22Rv1 (cell line): ENCODE measurements around the gene PSMG4.

ENCODE experiments used
- H3K27ac ChIP-seq: fragments of 450-650 bp; 2 replicates; pipeline ENCODE4 v1.5.1; 2017
- ZFX ChIP-seq: fragments of 450-650 bp; IDR thresholded peaks from 2 replicates; pipeline ENCODE4 v1.6.1; 2017; ENCODE audit warnings: antibody characterized with exemption, borderline replicate concordance
- TF ChIP-seq, protein P1 (sequence below): fragments of 450-650 bp; IDR thresholded peaks from 2 replicates; pipeline ENCODE4 v1.5.1; 2017; ENCODE audit warnings: mild to moderate bottlenecking

PSMG4 gene

DNA sequence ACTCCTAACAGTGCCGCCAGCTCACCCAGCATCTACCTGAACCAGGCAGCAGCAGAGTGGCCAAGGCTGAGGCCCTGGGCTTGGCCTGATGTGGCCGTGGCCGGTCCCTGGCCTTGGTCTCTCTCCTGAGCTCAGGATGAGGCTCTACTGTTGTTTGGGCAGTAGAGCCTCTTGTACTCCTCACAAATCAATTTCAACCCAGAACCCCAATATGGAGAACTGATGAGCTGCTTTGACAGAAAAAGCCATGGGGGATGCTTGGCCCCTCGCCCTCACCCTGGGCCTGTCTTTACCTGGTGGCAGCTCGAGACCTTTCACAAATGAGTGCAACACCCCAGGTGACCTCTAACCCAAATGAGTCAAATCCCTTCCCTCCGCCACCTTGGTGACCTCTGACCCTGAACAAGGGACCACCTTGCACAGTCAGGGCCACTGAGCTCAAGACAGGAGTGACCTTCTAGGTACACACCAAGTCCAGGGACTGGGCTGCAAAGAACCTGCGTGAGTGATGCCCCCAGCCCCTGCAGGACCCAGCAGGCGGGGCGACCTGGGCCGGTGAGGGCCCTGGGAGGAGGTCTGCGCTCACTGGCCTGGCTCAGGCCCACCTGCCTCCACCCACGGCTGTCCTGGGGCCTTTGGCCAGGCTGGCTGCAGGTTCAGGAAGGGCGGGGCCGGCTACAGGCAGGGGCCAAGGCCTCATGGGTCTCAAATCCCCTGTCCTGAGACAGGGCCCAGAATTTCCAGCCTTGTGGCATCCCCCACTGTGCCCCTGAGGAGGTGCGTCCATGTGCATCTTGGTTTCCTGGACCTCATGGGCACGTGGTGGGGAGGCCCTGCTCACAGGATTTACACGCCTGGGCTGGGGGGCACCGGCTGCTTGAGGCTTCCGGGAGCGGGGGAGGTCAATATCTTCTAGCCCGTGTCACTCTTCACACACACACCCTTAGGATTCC, 30.2 kb downstream of the PSMG4 start:
- H3K27ac ChIP-seq = no peak overlapping the region
- TF ChIP-seq, protein P1, sequence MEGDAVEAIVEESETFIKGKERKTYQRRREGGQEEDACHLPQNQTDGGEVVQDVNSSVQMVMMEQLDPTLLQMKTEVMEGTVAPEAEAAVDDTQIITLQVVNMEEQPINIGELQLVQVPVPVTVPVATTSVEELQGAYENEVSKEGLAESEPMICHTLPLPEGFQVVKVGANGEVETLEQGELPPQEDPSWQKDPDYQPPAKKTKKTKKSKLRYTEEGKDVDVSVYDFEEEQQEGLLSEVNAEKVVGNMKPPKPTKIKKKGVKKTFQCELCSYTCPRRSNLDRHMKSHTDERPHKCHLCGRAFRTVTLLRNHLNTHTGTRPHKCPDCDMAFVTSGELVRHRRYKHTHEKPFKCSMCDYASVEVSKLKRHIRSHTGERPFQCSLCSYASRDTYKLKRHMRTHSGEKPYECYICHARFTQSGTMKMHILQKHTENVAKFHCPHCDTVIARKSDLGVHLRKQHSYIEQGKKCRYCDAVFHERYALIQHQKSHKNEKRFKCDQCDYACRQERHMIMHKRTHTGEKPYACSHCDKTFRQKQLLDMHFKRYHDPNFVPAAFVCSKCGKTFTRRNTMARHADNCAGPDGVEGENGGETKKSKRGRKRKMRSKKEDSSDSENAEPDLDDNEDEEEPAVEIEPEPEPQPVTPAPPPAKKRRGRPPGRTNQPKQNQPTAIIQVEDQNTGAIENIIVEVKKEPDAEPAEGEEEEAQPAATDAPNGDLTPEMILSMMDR = no peak
- TF ChIP-seq ZFX = no peak

DNA sequence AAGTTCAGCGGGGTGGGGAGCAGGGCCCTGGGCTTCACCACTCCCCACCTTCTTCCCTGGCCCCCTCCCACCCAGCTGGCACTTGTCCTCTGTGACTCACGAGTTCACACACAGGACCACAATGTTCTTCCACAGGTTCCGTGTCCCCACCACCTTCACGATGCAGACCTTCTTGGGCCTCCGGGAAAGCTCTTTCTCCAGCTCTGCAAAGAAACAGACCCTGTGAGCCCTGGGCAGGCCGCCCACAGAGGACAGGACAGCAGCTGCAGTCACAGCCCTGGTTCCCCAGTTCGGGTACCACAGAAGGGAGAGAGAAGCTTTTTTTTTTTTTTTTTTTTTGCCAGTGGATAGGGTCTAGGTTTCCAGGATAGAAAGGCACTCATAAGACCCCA, 30.9 kb downstream of the PSMG4 start:
- H3K27ac ChIP-seq = no peak overlapping the region
- TF ChIP-seq ZFX = no peak
- TF ChIP-seq, protein P1 = no peak

DNA sequence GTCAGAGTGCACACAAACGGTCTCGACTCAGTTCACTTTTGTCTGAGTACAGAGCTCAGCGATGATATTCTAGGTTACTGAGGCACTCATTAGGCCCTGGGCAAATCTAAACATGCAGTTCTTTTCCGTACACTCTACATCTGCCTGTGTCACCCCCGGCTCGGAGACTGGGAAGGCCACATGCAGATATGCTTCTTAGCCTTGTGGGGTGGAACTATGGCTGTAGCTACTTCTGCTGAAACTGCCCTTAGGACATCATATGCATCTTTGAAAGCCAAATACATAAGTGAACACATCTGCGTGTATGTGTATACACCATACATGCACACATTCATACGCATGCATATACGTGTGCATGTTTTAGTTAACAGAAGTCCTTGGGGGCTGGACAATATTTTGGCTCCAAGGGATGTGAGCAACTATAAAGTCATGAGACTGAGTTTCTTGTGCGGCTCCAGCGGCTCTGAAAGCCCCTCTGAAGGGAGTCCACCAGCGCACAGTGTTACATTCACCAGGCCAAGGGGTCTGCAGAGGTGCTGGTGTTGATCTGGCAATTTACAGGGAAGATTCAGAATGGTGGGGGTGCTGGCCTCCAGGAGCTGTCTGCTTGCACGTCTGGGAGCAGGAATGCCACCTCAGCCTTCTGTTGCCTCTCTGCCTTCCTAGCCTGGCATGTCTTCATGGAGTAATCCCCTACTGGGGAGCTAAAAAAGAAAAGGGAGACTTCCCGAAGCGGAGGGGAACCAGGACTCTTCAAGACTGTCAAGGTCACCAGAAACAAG, 31.6 kb downstream of the PSMG4 start:
- TF ChIP-seq ZFX = no peak
- TF ChIP-seq, protein P1 = no peak
- no peak overlapping the region for H3K27ac ChIP-seq

DNA sequence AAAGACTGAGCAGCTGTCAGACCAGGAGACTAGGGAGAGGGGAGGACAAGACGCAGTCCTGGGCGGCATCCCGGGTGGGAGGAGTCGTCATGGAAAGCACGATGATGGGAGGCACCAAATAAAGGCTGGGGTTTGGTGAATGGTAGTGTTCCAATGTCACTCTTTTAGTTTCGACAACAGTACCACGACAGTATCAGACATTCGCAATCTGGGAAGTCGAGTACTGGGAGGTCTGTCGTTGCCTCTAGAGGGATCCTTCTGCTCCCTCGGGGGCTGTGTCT, 32.1 kb downstream of the PSMG4 start:
- no peak for TF ChIP-seq ZFX
- no peak overlapping the region for H3K27ac ChIP-seq

DNA sequence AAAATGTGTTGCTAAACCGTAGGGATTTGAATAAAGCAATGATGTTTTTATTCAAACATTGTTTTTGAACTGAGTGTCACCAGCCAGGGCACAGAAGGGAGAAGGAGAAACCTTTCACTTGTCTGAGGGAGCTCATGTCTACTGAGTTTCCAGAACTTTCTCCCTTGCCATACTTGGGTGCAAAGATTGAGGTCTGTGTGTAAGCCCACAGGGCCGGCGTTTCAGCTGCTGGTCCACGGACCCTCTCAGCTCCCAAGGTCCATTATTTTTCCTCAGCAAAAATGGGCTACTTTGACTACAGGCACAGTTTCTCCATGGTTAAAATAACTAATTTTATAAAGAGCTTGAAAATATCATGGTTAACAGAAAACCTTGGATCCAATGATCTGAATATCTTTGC, 32.6 kb downstream of the PSMG4 start:
- TF ChIP-seq ZFX = no peak
- no peak overlapping the region for H3K27ac ChIP-seq

DNA sequence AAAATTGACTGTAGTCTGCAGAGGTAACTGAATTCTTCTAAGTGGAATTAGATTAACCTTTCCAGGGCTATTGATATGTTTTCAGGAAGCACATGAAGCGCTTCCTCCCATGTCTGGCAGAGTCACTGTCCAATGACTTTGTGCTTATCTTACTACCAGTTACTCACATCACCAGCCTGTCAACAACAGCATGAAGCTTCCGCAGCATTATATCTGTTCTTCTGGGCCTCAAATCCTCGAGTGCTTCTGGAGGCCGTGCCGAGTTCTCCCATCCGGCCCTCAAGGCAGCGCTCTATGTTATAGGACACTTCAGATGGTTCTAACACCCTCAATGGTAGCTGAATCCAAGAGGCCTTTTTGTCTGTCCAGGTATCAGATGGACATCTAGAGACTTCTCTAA, 33.2 kb downstream of the PSMG4 start:
- no peak for TF ChIP-seq ZFX
- TF ChIP-seq, protein P1 = no peak
- H3K27ac ChIP-seq = no peak overlapping the region

DNA sequence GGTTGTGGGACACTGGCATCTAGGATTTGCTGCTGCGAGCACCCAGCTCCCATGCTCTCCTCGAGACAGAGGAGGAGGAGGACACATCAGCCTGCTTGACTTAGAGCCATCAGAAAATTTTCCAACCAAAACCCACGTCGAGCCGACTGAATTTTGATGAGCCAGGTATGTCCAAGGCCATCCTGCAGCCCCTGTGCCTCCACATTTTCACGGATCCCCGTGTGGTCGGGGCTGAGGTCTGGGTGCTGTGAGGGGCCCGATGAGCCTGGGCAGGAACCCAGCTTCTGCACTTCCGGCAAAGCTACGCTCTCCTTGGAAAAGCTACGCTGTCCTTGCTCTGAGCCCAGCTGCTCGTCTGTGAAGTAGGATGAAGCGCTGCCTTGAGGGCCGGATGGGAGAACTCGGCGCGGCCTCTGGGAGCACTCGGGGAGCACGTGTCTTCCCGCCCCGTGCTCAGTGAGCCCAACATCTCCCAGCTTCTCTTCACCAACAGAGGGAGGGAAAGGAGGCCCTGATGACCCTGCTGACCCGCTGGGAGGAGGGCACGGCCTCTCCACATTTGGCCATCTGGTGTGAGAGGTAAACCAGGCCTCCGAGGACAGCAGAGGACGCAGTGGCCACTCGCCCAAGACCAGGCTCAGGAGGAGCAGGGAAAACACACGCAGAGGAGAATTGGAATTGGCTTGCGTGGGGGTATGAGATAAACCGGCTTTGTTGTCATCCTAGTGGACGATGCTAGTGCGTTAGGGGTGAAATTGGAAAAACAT, 33.9 kb downstream of the PSMG4 start:
- TF ChIP-seq, protein P1 = no peak
- no peak for TF ChIP-seq ZFX
- H3K27ac ChIP-seq = no peak overlapping the region
